Fibroblast of villous mesenchyme (primary cell): ENCODE data around the gene OPRL1. TPM values are rescaled to one million over a fixed set of nuclear protein-coding genes. Genes with fewer than 3 reads are reported as not detected.
"Not testable (repeated sequence)": the region's sequence is repeated elsewhere in the genome, so short reads cannot be mapped to it uniquely, and the experiment has no call there.

Source experiments
- DNase-seq: peaks from one replicate; pipeline ENCODE4 v3.0.0-alpha.2; 2010; ENCODE audit warnings: low read depth
- H3K4me3 ChIP-seq: 2 replicates; pipeline ENCODE4 v1.5.1; 2011; ENCODE audit warnings: low read depth, mild to moderate bottlenecking, low read length
- CTCF ChIP-seq: IDR thresholded peaks from 2 replicates; pipeline ENCODE4 v1.5.1; 2012; ENCODE audit warnings: low read depth, mild to moderate bottlenecking, low read length; ENCODE audit not compliant: insufficient read depth
- total RNA-seq: library from RNA; depleted of rRNA; stranded (reverse); fragments of >200 nt; gene quantifications from 2 replicates; pipeline ENCODE4 v1.2.3, GENCODE V29; 2012

The OPRL1 gene
- total RNA-seq, 1 donor, result 1.7 TPM

GRCh38 chr20:64129146-64129782 lies 49.4 kb downstream of the OPRL1 start:
- no peak for DNase-seq
- TF ChIP-seq CTCF, result no peak

GRCh38 chr20:64130271-64130670 lies 50.4 kb downstream of the OPRL1 start:
- no peak overlapping the region for H3K4me3 ChIP-seq
- TF ChIP-seq CTCF, result no peak
- no peak for DNase-seq

More at GRCh38 chr20:64129146-64129782, 49.4 kb downstream of the OPRL1 start:
- no peak overlapping the region for H3K4me3 ChIP-seq

- H3K4me3 ChIP-seq, result no peak overlapping the region
- TF ChIP-seq CTCF, result no peak
- no peak for DNase-seq
These were observed 51.0 kb downstream of the OPRL1 start for GRCh38 chr20:64130876-64131275.

- no peak overlapping the region for H3K4me3 ChIP-seq
- TF ChIP-seq CTCF, result peak; percentile 32
- peak; percentile 3 for DNase-seq
These were observed 51.5 kb downstream of the OPRL1 start for GRCh38 chr20:64131406-64131805.

GRCh38 chr20:64133951-64134407 lies 54.1 kb downstream of the OPRL1 start:
- DNase-seq, result no peak
- peak; percentile 19 for TF ChIP-seq CTCF
- H3K4me3 ChIP-seq, result no peak overlapping the region

- not testable (repeated sequence) for DNase-seq
These were observed 54.9 kb downstream of the OPRL1 start for GRCh38 chr20:64134744-64135143.

GRCh38 chr20:64136004-64136710 lies 56.3 kb downstream of the OPRL1 start:
- no peak overlapping the region for H3K4me3 ChIP-seq
- TF ChIP-seq CTCF, result no peak
- DNase-seq, result no peak

More at GRCh38 chr20:64134744-64135143, 54.9 kb downstream of the OPRL1 start:
- H3K4me3 ChIP-seq, result not testable (repeated sequence)
